H7 (cell line): ENCODE measurements around the gene GPC3. TPM values are rescaled to one million over a fixed set of nuclear protein-coding genes. Genes with fewer than 3 reads are reported as not detected.
A peak's percentile ranks its signal among the peaks of the same experiment; 100 is the strongest.
"Not testable (repeated sequence)": the region's sequence is repeated elsewhere in the genome, so short reads cannot be mapped to it uniquely, and the experiment has no call there.

ENCODE experiments used
- DNase-seq: peaks from one replicate; pipeline ENCODE4 v3.0.0; 2012
- H3K27me3 ChIP-seq: 2 replicates; pipeline ENCODE4 v1.6.0; 2011; ENCODE audit warnings: mild to moderate bottlenecking, low read length; ENCODE audit not compliant: control insufficient read depth, insufficient read depth
- H3K36me3 ChIP-seq: replicated peaks from 2 replicates; pipeline ENCODE4 v1.5.1; 2011; ENCODE audit warnings: low read length; ENCODE audit not compliant: control insufficient read depth, insufficient read depth
- H3K4me3 ChIP-seq: 2 replicates; pipeline ENCODE4 v1.5.1; 2011; ENCODE audit warnings: low read depth, mild to moderate bottlenecking, control low read depth, low read length, moderate library complexity; ENCODE audit not compliant: insufficient read depth
- total RNA-seq: library from RNA; depleted of rRNA; stranded (reverse); fragments of >200 nt; shearing (Covaris generic); gene quantifications from 2 replicates; pipeline ENCODE4 v1.2.3, GENCODE V29; 2014; rRNA removed

The GPC3 gene
- total RNA-seq, result 73.2 and 81.0 TPM in 2 replicates

GRCh38 chrX:133985164-133985966 lies at the start of gene GPC3:
GPC3 (minus strand) TSS chrX:133985594.
- no peaks in the 10 kb centered on the region for H3K36me3 ChIP-seq
- peak within 1 kb of the TSS; percentile 54 for H3K4me3 ChIP-seq
- H3K27me3 ChIP-seq, result peaks cover 18% of the 10 kb centered on the region
- peak; percentile 93 for DNase-seq

GRCh38 chrX:134032441-134032840 lies 47.0 kb upstream of the GPC3 start:
- DNase-seq, result no peak
- Histone ChIP-seq H3K4me3 (no peak overlapping the region), H3K27me3 (no peaks in the 10 kb centered on the region), H3K36me3 (no peaks in the 10 kb centered on the region)

GRCh38 chrX:134026565-134027311 lies 41.3 kb upstream of the GPC3 start:
- H3K27me3 ChIP-seq, result no peaks in the 10 kb centered on the region
- H3K4me3 ChIP-seq, result peak overlapping the region; percentile 10
- DNase-seq, result peak; percentile 48

DNA sequence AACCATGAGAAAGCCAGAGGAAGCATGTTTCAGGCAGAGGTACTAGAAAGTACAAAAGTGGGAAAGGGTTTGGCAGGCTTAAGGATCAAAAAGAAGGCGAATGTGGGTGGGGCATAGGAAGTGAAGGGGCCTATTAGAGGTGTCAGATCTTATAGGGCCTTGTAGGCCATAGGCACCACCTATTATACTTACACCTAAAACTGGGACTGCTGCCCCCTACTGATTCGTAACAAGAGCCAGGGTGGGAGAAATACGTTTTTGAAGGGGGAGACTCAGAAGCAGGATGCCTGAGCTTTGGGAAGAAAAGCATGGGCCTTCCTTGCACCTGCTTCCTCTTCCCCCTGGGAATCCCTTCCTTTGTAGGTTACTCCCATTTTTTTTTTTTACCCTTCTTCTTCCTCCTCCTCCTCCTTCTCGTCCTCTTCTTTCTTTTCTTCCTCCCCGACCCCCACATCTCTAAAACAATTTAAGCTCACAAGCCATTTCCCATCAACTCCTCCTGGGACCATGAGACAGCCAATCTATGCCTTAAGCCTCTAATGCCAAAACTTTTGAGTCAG lies 40.7 kb upstream of the GPC3 start:
- H3K36me3 ChIP-seq, result no peaks in the 10 kb centered on the region
- peak overlapping the region; percentile 10 for H3K4me3 ChIP-seq
- no peaks in the 10 kb centered on the region for H3K27me3 ChIP-seq
- DNase-seq, result peak; percentile 31

More at GRCh38 chrX:134026565-134027311, 41.3 kb upstream of the GPC3 start:
- no peaks in the 10 kb centered on the region for H3K36me3 ChIP-seq

DNA sequence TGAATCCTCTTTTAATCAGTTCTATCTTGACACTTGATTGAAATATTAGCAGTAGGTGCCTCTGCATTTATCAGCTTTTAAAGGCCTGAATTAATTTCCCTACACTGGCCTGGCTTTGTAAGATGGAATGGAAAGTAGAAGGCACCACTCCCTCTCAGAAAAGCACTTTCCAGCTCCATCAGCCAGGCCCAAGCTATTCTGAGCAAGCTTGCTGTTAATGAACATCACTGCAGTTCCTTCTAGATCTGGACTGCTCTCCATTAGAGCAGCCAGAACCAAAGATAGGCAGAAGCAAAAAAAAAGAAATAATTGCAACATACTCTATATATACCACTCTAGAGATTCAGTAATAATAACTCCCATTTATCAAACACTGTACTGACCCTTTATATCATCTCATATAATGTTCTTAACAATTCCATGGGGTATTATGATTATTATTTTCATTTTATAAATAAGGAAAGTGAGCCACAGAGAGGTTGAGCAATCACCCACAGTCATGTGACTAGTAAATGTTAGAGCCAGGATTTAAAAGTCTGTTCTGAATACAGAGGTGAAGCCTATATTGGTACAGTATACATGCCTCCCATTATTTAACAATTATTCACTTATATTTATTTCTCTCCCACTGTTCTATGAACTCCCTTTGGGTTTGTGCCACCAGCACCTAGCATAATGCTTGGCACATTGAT lies 39.4 kb upstream of the GPC3 start:
- Histone ChIP-seq H3K36me3 (no peaks in the 10 kb centered on the region), H3K4me3 (no peak overlapping the region), H3K27me3 (no peaks in the 10 kb centered on the region)
- DNase-seq, result no peak

- Histone ChIP-seq H3K4me3 (no peak overlapping the region), H3K36me3 (no peaks in the 10 kb centered on the region), H3K27me3 (no peaks in the 10 kb centered on the region)
- DNase-seq, result no peak
These were observed 38.5 kb upstream of the GPC3 start for GRCh38 chrX:134023851-134024281.

DNA sequence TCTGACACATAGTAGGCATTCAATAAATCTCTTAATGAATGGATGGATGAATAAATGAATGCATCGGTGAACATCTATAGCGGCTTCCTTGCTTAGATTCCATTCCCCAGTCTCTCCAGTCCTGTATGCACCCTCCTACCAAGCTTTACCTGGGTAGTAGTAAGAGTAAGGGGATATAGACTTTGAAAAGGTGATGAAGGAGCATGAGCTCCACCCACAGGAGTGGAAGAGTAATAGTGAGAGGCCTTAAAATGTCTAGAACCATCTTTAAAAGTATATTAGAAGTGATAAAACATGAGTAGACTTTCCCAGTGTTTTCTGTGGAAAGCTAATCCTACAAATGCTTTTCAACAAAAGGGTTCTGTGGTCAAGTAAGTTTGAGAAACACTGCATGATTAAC lies 35.5 kb upstream of the GPC3 start:
- peak; percentile 42 for DNase-seq
- Histone ChIP-seq H3K36me3 (no peaks in the 10 kb centered on the region), H3K27me3 (no peaks in the 10 kb centered on the region), H3K4me3 (no peak overlapping the region)

DNA sequence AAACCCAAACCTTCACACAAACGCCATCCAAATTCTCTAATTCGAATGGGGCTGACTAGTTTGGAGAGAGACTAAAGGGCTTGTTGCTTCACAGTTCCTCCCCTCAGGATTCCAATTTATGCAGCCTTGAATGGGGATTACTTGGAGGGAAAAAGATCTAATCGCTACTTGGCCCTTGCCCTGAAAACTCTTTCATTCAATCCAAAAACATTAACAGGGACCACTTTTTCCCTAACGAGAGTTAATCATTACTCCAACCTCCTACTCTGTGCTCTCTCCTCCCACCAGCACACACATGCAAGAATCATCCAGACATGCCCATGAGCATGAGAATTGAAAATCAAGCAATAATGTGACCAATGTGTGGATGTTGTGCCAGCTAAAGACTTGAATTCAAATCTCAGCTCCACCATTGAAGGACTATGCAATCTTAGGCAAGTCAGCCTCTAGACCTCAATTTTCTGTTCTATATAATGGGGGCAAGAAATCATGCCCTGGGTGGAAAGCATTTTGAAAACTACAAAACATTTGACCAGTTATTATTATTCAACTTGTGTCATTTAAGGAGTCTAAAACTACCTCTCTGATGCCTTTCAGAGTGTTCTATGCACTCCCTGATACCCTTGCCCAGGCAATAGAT lies 34.3 kb upstream of the GPC3 start:
- Histone ChIP-seq H3K4me3 (no peak overlapping the region), H3K36me3 (no peaks in the 10 kb centered on the region), H3K27me3 (no peaks in the 10 kb centered on the region)
- no peak for DNase-seq

DNA sequence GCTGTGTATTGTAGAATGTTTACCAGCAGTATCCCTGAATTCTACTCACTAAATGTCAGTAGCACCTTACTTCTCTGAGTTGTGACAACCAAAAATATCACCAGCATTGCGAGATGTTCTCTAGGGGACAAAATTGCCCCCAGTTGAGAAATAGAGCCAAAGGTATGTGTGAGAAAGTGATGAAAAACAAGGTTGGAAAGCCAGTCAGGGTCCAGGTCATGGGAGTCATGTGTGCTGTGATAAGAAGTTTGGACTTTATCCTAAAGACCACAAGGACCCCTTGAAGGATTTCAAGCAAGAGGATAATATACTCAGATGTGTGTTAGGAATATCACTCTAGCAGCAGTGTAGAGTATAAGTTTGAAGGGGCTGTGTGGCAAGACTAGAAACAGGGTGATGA lies 30.9 kb upstream of the GPC3 start:
- DNase-seq, H3K36me3 ChIP-seq, H3K27me3 ChIP-seq, H3K4me3 ChIP-seq: not testable (repeated sequence)

- not testable (repeated sequence) for DNase-seq, H3K36me3 ChIP-seq, H3K27me3 ChIP-seq, H3K4me3 ChIP-seq
These were observed 30.1 kb upstream of the GPC3 start for GRCh38 chrX:134015510-134015909.

DNA sequence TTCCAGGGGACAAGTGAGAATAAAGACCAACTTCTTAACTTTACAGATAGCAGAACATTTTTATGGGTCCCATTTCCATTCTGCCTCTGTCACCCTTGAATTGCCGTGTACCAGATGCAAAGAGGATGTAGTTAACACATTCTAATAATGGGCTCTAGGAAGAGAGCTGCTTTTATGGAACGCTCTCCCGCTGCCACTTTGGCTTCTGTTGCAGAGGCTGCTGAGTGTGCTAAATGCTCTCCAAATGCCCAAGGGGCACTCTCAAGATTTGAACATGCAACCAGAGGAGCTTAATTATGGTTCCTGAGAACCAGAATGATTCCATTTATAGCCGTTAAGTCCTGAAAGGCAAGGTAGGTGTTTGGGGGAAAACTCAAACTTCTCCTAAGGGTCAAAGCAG lies 28.1 kb upstream of the GPC3 start:
- DNase-seq, result no peak
- Histone ChIP-seq H3K36me3 (no peaks in the 10 kb centered on the region), H3K4me3 (no peak overlapping the region), H3K27me3 (no peaks in the 10 kb centered on the region)

DNA sequence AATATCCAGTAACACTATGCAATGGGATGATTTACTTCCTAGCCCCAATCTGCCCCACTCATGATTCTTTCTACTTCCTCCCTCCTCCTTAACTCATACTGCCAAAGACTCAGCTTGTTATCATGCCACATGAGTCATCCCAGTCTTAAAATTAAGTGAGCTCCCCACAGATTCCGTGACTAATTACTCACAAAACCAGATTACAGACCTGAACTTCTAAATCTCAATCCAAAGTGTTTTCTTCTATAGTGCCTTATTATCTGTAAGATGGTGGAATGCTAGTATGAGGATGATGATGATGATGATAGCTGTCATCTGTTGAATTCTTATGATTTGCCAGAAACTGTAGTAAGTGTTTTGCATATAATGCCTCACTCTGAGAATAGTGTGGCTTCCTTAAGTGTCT lies 27.7 kb upstream of the GPC3 start:
- no peaks in the 10 kb centered on the region for H3K27me3 ChIP-seq
- H3K4me3 ChIP-seq, result no peak overlapping the region
- DNase-seq, result no peak
- H3K36me3 ChIP-seq, result no peaks in the 10 kb centered on the region

DNA sequence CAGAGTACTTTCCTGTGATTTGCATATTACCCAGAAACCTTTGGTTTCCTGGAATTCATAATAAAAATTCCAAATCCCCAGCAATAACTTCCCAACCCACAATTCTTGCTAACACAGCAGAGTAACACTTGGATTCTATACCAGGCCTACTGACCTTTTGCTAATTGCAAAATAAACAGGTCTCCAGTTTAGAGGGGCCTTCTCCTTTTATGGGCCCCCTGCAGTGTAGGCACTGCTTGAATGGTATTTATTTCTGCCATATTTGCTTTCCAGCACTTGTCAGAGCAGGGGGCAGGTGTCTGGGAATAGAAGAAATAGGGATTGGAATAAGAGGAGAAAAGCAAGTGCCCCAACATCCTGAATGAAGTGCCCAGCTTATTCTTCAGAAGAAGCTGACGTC lies 25.3 kb upstream of the GPC3 start:
- no peaks in the 10 kb centered on the region for H3K27me3 ChIP-seq
- no peak overlapping the region for H3K4me3 ChIP-seq
- no peaks in the 10 kb centered on the region for H3K36me3 ChIP-seq
- DNase-seq, result no peak

DNA sequence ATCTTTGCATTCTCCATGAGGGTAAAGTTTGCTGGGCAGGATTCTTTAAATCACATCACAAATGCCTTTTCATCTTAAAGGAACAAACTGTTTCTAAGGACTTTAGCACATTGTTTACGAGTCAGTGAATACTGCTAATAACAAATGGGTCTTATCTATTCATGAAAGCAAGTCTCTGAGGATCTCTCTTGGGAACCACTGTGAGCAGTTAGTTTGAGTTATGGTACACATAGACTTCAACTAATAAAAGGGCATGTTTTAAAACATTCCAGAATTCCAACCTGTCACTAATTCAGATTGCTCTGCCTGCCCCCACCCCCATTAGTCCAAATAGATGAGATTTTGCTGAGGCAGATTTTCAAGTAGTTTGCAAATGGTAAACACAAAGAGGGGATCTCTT lies 22.3 kb upstream of the GPC3 start:
- no peak for DNase-seq

More for the DNA sequence above, 22.3 kb upstream of the GPC3 start:
- no peak overlapping the region for H3K4me3 ChIP-seq
- H3K36me3 ChIP-seq, result no peaks in the 10 kb centered on the region
- H3K27me3 ChIP-seq, result no peaks in the 10 kb centered on the region
